ENCODE data around the gene ALKBH4. TPM values are rescaled to one million over a fixed set of nuclear protein-coding genes. Genes with fewer than 3 reads are reported as not detected.

Gene ALKBH4
- total and polyA plus RNA-seq, 10 of the 15 experiments (the other 5 are each of a cell fraction or from before 2014, with no cell fraction given), result 4.1 to 16.9 (median 11.3) TPM

DNA sequence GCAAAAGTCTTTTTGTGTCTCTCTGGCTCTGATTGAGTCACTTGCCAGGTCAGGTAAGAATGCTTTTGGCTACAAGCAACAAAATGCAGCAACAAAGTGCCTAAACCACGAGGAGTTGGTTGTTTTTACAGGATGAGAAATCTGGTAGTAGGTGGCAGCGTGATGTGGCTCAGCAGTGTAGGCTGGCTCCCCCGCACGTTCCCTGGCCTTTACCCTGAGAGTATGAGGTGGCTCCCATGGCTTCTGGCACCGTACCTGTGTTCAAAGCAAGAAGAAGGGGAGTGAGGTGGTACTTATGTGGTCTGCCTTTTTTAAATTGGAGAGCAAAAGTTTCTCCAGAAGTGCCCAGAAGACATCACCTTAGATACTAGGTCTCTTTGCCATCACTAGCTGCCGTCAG, 56.8 kb downstream of the ALKBH4 start:
- Histone ChIP-seq H3K79me2 (ENCODE audit: control insufficient read depth, insufficient read depth, low read length) (peaks cover 11% of the 10 kb centered on the region), H3K4me3 (no peak overlapping the region), H3K4me1 (ENCODE audit: control insufficient read depth, insufficient read depth, low read length) (peaks cover 25% of the 10 kb centered on the region), H3K4me2 (ENCODE audit: control insufficient read depth, insufficient read depth) (no peak overlapping the region), H3K9me3 (replicated peaks; ENCODE audit: control insufficient read depth, insufficient read depth, low read length) (peaks cover 6% of the 10 kb centered on the region; the same call in 2 of the 3 replicates), H3K27ac (ENCODE audit: control insufficient read depth, insufficient read depth) (peak overlapping the region; percentile 52), H3K27me3 (replicated peaks in 1 of 2; ENCODE audit: control insufficient read depth in 2 of 2, insufficient read depth in 2 of 2, low read length in 1 of 2) (no peaks in the 10 kb centered on the region), H3K9ac (ENCODE audit: control insufficient read depth, insufficient read depth, low read length) (no peak overlapping the region), H4K20me1 (ENCODE audit: control insufficient read depth, insufficient read depth) (no peaks in the 10 kb centered on the region), H2AFZ (ENCODE audit: control insufficient read depth, low read depth, low read length) (no peak overlapping the region), H3K36me3 (ENCODE audit: control insufficient read depth in 2 of 2, insufficient read depth in 2 of 2, low read length in 1 of 2) (peaks cover 11 to 34% of the 10 kb centered on the region in 2 experiments)
- ChIA-PET POLR2A (interaction anchor here (0.6 to 5.0 kb wide), 7 partner anchors 8 to 58 kb away, joined by 3 to 24 read pairs (median 5); partner anchors contain the start of gene ORAI2), SMC1A (ENCODE audit: uncharacterized antibody, unreplicated experiment) (interaction anchor here (0.9 to 10.2 kb wide), 8 partner anchors 8 to 58 kb away, joined by 3 to 89 read pairs (median 6); partner anchors contain the start of genes ALKBH4, LRWD1 and PRKRIP1), RAD21 (ENCODE audit: unreplicated experiment) (interaction anchor here (0.6 to 4.8 kb wide), 9 partner anchors 8 to 58 kb away, joined by 3 to 26 read pairs (median 5); partner anchors contain the start of genes ORAI2 and PRKRIP1), CTCF (interaction anchor here (1.0 to 11.2 kb wide), 12 partner anchors 9 to 129 kb away, joined by 3 to 101 read pairs (median 5); partner anchors contain the start of genes ALKBH4, LRWD1 and ORAI2)
- DNase-seq (ENCODE audit: low read depth, low spot score), result no peak
- in situ Hi-C loops (cut with MboI) (loop anchor here (10.0 kb wide), 1 partner anchor 47 kb away; no protein-coding TSS in a partner anchor), intact Hi-C loops (cut with micrococcal nuclease; ENCODE audit: unreplicated experiment) (loop anchor here (1.0 to 2.0 kb wide), 2 partner anchors 17 to 37 kb away; no protein-coding TSS in a partner anchor)
- WGBS (ENCODE audit: insufficient coverage, insufficient replicate concordance, low lambda C conversion rate, missing lambda C conversion rate), result 46% methylated on average over 6 of the region's 6 CpGs
- BruUV-seq (replicated peaks), result no TSS peak
- peak; percentile 1; the same call in 2 of the 3 replicates for ATAC-seq
- no peak for FAIRE-seq
- no peak for TF ChIP-seq PAX5 (IDR thresholded peaks at IDR 0.05; ENCODE audit: borderline replicate concordance, low read depth, low read length)
- no peak for TF ChIP-seq NFXL1 (IDR thresholded peaks at IDR 0.05; ENCODE audit: borderline replicate concordance)
- no peak for TF ChIP-seq ZNF384 (IDR thresholded peaks at IDR 0.05; ENCODE audit: borderline replicate concordance, low read depth, low read length)
- no peak for TF ChIP-seq BHLHE40 (IDR thresholded peaks at IDR 0.05; ENCODE audit: borderline replicate concordance in 1 of 2, low read depth in 2 of 2, low read length in 1 of 2)
- no peak for TF ChIP-seq IRF3 (IDR thresholded peaks at IDR 0.05)
- no peak for TF ChIP-seq BMI1 (IDR thresholded peaks at IDR 0.05; ENCODE audit: borderline replicate concordance)
- no peak for TF ChIP-seq CBX3 (IDR thresholded peaks at IDR 0.05; ENCODE audit: borderline replicate concordance, low read depth)
- no peak for TF ChIP-seq ZNF622 (IDR thresholded peaks at IDR 0.05)
- no peak for TF ChIP-seq FOS (IDR thresholded peaks at IDR 0.05; ENCODE audit: borderline replicate concordance, extremely low read depth, insufficient read length)
- TF ChIP-seq ZNF24 (IDR thresholded peaks at IDR 0.05), result no peak
- TF ChIP-seq SP1 (IDR thresholded peaks at IDR 0.05; ENCODE audit: low read depth, low read length), result no peak
- TF ChIP-seq, protein P1, sequence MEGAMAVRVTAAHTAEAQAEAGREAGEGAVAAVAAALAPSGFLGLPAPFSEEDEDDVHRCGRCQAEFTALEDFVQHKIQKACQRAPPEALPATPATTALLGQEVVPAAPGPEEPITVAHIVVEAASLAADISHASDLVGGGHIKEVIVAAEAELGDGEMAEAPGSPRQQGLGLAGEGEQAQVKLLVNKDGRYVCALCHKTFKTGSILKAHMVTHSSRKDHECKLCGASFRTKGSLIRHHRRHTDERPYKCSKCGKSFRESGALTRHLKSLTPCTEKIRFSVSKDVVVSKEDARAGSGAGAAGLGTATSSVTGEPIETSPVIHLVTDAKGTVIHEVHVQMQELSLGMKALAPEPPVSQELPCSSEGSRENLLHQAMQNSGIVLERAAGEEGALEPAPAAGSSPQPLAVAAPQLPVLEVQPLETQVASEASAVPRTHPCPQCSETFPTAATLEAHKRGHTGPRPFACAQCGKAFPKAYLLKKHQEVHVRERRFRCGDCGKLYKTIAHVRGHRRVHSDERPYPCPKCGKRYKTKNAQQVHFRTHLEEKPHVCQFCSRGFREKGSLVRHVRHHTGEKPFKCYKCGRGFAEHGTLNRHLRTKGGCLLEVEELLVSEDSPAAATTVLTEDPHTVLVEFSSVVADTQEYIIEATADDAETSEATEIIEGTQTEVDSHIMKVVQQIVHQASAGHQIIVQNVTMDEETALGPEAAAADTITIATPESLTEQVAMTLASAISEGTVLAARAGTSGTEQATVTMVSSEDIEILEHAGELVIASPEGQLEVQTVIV (IDR thresholded peaks at IDR 0.05; ENCODE audit: borderline replicate concordance, partially characterized antibody), result no peak
- no peak for TF ChIP-seq HDAC6 (IDR thresholded peaks at IDR 0.05; ENCODE audit: unreplicated experiment)
- TF ChIP-seq ZNF217 (IDR thresholded peaks at IDR 0.05), result no peak
- TF ChIP-seq SMC3 (IDR thresholded peaks at IDR 0.05; ENCODE audit: borderline replicate concordance, low read length), result no peak
- TF ChIP-seq, protein P2, sequence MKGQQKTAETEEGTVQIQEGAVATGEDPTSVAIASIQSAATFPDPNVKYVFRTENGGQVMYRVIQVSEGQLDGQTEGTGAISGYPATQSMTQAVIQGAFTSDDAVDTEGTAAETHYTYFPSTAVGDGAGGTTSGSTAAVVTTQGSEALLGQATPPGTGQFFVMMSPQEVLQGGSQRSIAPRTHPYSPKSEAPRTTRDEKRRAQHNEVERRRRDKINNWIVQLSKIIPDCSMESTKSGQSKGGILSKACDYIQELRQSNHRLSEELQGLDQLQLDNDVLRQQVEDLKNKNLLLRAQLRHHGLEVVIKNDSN (IDR thresholded peaks at IDR 0.05; ENCODE audit: borderline replicate concordance, extremely low read length, insufficient read depth, low read depth, low read length), result no peak

Measured in GM12878 (cell line).